Right lobe of liver (tissue), 4 donors: ENCODE measurements around the gene MYOF.

ENCODE experiments used
- CTCF ChIP-seq, 4 donors: fragments of 200-600 bp in 3 of 4; fragments of 450-650 bp in 1 of 4; IDR thresholded peaks; one replicate each; pipeline versions ENCODE4 v1.5.1 to v1.8.0; 2016 to 2022; ENCODE audit warnings: antibody characterized with exemption in 4 of 4, mild to moderate bottlenecking in 2 of 4
- POLR2A ChIP-seq: fragments of 450-650 bp; IDR thresholded peaks from one replicate; pipeline ENCODE4 v1.6.1; 2017; ENCODE audit warnings: antibody characterized with exemption, mild to moderate bottlenecking
- donor health status: DM: no; HTN: no; CAD: no.
- donor health status: DM: no; HTN: no; CAD: no.
- donor health status: DM: no; HTN: yes; CAD: no.

GRCh38 chr10:93259126-93259525 is 223.0 kb downstream of the MYOF start:
- TF ChIP-seq POLR2A (no peak), CTCF (IDR thresholded peaks at IDR 0.05) (no peak)
